CD4-positive, alpha-beta T cell treated with Interleukin-6 at 100 ng/mL for 8 hours (primary cell): ENCODE measurements around the gene TTC3.
"Not testable (repeated sequence)": the region's sequence is repeated elsewhere in the genome, so short reads cannot be mapped to it uniquely, and the experiment has no call there.

ENCODE experiments used
- DNase-seq: peaks from one replicate; pipeline ENCODE4 v3.0.0-alpha.2; 2020; ENCODE audit warnings: mixed read lengths, low spot score

The TTC3 gene

DNA sequence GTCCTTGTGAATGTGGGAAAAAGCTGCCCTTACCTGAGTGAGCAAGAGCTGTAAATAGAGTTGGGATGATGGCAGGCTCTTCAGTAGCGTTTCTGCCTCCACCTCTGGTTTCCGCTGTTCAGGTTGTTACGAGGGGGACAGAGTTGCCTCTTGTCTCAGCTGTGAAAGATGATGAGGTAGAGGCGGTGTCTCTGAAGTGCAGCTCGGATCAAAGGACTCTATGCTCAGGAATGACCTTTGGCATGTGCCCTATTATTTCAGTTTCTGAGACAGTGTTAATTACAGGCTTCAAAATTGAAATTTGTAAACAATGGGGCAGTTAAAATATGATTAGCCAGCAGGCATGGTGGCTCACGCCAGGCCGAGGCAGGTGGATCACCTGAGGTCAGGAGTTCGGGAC, 123.8 kb downstream of the TTC3 start:
- DNase-seq: no peak

DNA sequence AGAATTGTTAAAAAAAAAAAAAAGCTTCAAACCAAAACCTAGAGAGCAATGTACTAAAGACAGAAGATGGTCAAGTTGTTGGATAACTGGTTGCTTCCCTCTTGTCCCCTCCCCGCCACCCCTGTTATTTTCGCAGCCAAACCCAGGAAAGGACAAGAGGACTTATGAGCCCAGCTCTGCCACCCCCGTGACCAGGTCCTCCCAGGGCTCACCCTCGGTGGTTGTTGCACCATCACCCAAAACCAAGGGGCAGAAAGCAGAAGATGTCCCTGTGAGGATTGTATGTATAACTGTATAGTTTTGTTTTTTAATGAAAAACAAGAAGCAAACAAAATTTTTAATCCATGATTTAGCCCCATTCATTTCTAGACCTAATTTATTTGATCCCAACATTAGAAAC, 124.7 kb downstream of the TTC3 start:
- no peak for DNase-seq

DNA sequence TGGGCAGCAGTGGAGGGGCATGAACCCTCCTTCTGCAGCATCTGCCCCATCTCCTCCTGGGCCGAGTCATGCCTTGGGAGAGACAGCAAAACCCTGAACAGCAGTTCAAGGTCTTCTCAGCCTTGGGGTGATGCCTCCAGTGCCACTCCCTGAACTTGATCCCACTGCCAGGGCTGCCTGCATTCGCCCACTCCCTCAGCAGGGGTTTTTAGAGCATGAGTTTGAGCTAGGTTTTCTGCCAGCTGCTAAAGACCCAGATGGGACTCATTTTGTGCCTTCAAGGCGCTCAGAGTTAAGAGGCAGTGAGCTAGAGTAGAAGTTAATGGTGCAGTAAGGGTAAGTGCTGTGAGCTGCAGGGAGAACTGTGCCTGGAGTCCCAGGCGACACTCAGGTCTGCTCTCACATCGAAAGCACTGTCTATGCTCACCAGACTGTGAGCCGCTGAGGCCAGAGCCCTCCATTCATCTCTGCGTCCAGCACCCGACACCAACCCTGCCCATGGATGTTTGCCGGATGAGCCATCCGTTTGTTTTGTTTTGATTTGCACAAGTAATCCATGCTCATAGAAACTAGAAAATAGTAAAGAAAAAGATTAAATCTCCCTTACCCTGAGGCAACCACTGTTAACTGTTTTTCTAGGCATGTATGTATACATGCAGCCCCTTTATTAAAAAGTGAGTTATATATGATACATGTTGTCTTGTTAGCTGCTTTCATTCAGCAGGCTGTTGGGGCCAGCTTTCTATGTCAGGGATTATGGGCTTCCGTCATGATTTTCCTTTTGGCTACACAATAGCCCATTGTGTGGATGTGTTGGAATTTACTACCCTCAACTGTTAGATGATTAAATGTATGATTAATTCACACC, 126.2 kb downstream of the TTC3 start:
- DNase-seq: no peak

DNA sequence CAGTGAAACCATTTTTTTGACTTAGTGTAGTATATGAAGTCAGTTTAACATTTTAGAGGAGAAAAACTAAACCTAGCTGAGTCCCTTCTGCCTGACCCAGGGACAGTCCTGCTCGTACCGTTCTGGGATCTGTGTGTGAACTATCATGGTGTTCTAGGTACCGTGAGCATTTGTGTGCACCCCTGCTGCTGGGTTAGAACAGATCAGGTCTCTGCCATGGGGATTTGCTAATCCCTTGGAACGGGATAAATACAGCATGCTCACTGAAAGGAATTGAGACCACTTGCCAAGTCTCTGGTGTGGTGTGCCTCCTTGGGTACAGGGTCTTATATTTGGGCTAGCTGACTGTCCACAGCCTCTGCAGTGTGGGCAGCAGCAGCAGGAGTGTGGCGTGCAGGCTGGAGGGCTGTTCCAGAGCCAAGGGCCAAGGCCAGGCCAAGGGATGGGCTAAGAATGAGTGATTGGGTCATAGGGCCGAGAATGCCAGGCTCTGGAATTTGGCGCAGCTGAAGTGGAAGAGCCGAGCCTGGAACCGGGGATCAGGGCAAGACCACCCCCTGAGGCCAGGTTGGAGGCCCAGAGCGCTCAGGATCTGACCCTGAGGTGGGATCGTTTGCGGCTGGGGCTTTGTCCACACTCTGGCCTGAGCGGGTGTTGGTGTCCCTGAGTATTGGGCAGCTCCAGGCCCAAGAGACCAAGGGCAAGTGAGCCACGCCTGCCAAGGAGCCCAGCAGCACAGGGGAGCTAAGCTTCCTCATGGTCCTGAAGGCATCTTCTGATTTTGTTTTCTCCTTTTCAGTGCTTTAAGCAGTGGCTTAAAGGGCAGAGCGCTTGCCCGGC, 127.8 kb downstream of the TTC3 start:
- DNase-seq: no peak

DNA sequence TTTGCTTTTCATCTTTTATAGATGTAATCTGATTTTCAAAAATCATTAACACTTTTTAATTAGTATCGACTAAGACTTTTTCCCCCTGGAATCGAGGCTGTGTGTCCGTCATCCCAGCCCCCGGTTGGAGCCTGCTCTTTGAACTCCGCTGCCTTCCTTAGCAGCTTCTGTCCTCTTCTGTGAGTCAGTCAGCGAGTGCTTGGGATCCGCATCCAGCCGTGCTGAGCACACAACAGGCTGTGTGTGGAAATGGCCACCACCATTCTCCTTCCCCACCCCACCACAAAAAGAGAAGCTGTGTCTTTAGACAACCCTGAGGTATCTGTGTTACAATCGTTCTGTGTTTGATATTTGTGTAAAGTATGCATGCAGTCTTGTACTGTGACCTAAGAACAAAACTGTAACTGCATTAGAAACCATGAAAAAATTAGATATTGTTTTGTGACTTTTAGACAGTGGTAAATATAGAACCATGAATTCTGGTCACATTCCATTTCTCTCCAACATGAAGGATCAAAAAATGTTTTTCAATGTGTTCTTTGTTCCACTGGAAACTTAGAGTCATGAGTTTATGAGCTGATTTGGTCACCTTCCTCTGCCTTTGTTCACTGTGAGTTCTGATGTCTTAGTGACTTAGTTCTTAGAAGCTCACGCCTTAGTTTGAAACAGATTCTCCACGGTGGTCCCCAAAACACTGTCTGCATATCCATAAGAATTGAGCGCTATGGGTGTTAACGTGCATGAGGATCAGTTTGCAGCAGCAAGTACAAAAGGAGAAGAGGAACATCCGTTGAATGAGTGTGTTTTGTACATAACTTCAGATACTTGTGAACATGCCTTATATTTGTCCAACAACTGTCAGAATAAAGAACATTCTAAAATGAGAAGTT, 129.4 kb downstream of the TTC3 start:
- DNase-seq: no peak

DNA sequence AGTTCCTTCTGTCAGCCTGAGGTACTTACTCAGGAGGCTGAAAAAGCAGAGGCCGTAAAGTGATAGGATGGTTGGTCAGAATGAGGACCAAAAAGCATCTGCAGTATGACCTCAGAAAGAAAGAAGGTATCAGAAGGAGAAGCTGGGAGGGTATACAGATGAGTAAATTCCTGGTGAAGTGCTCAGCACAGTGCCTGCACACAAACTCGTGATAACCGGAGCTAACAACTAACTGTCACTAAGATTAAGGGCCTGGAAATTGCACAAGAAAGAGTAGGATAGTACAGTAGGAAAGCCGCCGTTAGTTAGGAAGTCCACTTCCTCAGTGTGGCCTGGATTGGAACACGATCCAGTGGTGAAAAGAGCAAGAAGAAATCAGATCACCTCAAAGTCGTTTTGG, 131.5 kb downstream of the TTC3 start:
- no peak for DNase-seq

DNA sequence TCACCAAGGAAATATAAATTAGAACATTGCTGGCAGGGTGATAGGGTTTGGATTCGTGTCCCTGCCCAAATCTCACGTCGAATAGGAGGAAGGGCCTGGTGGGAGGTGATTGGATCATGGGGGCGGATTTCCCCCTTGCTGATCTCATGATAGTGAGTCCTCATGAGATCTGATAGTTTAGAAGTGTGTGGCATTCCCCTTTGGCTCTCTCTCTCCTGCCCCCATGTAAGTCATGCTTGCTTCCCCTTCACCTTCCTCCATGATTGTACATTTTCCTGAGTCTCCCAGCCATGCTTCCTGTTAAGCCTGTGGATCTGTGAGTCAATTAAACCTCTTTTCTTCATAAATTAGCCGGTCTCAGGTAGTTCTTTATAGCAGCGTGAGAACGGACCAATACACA, 133.4 kb downstream of the TTC3 start:
- DNase-seq: no peak

DNA sequence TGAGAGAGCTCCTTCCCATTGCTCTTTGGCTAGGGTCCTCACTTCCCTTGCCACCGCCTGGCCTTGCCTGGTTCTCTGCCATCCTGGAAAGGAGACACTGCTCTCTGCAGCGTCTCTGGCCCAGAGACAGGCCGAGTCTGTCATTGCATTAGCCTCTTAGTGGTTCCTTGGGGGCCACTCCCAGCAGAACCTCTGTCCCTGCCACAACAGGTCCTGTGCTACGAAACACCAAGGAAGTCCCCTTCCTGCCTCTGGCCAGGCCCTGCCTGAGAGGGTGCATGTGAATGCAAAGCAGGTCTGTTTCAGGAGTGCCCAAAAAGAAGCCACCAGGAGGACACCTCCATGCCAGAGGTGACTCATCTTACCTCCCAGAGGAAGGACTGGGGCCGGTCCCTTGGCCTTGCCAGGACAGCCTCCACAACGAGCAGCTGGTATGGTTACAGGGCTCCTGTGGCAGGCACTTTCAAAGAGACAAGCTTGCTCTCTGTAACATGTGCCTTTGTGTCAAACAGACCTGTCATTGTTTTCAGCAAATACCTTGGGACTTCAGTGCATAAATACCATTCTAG, 134.5 kb downstream of the TTC3 start:
- DNase-seq: no peak

DNA sequence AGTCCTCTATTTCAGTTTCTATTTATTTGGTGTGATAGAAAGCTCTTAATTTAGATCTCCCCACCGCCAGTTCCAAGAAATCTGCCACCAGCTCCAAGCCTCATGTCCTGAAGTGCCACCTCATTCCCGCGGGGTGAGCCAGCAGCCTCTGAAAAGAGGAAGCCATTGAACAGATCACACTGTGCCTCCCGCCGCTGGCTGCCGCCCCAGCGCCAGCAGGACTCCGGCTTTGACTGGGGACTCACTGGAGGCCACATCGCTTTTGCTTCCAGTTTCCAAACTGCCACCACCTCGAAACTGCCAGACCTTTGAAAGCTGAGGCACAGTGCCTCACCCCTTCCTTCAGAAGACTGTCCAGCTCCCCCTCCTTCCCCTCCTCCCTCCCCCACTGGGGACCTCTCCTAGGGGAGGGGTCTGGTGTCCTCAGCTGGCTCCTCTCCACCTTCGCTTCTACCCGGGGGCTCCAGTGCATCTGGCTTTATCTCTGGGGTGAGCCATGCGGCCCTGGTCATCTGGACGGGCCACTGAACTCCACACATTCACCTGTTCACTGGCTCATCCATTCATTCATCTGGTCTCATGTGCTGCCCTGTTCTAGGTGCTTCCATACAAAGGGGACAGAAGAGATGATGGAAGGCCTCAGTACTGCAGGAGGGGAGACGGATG, 135.1 kb downstream of the TTC3 start:
- DNase-seq: no peak

DNA sequence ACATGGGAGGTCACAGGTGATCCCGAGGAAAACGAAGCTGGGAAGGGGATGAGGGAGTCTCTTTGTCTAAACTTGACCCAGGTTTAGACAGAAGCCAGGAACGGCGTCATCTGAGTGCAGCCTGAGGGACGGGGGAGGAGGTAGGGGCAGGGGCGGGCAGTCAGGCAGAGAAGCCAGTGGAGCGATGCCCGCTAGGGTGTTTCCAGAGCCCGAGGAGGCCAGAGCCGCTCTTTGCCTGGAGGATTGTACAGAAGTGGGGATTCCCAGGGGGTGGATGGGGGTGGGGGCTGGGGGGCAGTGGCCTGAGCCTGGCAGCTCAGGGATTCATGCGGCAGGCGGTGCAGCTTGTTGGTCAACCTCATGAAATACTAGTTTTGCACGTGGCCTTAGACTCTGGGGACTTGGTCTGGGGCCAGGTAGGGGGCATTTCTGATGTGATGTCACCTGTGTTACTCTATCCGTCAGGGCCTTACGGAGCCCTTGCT, 135.7 kb downstream of the TTC3 start:
- DNase-seq: no peak

DNA sequence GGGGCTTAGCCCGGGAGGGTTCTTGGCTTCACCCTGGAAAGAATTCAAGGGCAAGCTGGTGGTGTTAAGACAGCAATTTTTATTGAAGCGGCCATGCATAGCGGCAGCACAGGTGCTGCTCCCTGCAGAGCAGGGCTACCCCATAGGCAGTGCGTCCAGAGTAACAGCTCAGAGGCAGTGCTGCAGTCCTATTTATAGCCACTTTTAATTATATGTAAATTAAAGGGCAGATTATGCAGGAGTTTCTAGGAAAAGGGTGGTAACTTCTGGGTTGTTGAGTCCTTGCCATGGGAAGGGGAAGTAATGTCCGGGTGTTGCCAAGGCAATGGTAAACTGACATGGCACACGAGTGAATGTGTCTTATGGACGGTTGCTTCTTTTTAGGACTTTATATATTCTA, 137.1 kb downstream of the TTC3 start:
- DNase-seq: no peak

DNA sequence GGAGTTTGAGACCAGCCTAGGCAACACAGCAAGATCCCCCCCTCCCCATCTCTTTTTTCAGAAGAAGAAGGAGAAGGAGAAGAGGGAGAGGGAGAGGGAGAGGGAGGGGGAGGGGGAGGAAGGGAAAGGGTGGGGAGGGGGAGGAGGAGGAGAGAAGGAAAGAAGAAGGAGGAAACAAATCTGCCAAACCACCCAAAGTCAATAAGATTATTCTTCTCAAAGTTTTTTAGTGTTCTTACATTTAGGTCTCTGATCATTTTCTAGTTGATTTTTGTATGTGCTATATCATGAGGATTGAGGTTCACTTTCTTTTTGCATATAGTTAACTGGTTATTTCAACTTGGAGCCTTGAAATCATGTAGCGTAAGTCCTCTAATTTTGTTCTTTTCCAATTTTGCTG, 137.7 kb downstream of the TTC3 start:
- no peak for DNase-seq

DNA sequence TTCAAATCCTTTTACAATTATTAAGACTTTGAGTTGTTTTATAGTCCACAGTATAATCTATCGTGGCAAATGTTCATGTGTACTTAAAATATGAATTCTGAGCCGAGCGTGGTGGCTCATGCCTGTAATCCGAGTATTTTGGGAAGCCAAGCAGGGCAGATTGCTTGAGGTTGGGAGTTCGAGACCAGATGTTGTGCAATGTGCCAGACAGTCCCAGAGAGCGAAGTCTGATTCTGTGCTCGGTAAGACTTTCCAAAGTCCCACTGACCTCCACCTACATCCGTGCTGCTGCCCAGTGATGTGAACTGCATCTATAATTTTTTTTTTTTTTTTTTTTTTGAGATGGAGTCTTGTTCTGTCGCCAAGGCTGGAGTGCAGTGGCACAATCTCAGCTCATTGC, 141.9 kb downstream of the TTC3 start:
- DNase-seq: no peak

DNA sequence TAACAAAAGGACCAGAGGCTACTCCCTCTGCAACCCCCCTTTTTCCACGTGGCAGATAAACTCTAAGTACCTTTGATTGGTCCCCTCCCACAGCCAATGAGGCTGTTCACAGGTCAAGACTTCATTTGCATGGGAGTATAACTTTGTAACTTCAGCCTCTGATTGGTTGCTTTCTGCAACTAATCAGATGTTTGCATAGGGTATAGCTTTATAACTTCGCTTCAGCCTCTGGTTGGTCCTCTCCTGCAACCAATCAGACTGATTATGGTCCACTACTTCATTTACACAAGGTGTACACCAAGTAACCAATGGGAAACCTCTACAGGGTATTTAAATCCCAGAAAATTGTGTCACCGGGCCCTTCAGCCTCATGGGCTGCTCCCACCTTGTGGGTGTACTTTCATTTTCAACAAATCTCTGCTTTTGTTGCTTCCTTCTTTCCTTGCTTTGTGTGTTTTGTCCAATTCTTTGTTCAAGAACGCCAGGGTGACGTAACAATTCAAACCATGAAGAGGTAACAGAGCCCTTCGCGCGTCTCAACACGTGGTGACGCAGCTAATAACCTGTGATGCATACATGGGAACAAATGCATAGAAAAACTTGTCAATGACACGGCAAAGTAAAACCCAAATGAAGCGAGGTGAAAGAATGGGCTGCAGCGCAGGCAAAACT, 146.8 kb downstream of the TTC3 start:
- no peak for DNase-seq

DNA sequence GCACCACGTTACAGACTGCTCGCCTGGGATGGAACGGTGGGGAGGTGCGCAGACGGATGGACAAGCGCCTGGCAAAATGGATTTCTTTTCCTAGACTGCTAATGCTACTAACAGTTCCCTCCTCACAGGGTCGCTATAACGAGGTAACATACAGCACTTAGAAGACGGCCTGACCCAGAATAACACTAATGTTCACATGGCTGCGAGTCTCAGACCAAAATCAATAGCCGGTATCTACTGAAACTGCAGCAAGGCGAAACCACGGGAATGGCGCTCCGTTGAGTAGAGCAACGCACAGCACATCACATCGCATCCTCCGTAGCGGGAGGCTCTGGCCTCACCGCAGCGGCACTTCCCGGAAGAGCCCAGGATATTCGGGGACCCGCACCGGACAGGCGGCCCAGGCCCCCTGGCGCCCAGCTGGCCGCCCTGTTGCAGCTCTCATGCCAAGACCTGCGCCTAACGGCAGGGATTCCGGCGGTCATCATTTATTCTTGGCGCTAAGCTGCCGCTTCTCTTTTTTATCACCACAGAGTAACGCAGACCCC, 147.5 kb downstream of the TTC3 start:
- DNase-seq: peak; percentile 34

DNA sequence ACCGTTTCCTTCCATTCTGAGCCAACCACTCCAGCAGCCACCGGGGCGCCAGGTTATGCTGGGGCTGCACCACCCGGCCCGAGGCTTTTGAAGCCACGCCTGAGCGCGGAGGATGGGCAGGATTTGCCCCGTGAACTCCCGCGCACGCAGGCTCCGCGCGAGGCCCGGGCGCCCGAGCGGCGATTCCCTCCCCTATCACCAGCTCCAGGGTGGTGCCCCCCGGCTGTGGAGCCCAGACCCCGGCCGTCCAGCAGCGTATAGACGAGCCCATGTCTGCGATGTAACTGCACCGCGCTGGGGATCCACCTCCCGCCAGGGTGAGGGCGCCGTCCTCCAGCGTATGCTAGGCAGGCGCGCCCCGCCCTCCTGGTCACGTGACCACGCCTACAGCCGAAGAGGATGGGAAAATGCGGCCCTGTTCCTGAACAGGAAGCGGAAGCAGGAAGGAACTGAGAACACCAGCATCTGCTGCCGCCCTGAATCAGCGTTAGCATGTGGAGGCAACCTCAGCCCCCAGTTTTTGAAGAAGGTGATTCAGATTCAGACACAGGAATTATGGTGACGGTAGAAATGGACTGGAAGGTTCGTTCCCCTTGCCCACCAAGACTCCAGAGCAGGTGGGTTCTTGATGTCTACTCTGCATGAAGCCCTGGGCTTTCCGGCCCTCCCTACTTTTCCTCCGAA, 148.1 kb downstream of the TTC3 start:
- DNase-seq: peak; percentile 93

DNA sequence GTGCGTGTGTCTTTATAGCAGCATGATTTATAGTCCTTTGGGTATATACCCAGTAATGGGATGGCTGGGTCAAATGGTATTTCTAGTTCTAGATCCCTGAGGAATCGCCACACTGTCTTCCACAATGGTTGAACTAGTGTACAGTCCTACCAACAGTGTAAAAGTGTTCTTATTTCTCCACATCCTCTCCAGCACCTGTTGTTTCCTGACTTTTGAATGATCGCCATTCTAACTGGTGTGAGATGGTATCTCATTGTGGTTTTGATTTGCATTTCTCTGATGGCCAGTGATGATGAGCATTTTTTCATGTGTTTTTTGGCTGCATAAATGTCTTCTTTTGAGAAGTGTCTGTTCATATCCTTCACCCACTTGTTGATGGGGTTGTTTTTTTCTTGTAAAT, 149.2 kb downstream of the TTC3 start:
- DNase-seq: not testable (repeated sequence)

DNA sequence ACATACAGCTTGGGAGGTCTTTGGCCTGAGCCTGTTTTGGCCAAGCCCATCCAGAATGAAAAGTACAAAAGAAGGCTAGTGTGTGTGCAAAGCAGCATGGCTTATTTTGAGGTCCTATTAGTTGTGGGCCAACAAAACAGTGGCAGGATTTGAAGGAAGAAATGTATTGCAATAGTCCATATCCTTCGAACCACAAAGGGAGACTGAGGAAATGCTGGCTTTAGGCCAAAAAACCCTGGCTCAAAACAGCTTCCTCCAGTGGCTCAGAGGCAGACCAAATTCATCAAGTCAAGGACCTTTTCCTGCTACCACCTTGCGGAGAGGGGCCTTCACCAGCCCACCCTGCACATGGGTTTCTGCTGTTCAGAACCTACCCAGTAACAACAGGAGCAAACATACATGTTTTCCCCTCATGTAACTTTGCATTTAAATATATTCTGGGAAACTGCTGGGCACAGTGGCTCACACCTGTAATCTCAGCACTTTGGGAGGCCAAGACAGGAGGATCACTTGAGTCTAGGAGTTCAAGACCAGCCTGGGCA, 150.8 kb downstream of the TTC3 start:
- DNase-seq: no peak
